Measurements from ENCODE around the gene ZNF879. TPM values are rescaled to one million over a fixed set of nuclear protein-coding genes. Genes with fewer than 3 reads are reported as not detected.

ZNF879 gene
- 0.68 and 4.9 TPM in 2 replicates for total RNA-seq (2014; rRNA removed; shearing (Covaris generic))

DNA sequence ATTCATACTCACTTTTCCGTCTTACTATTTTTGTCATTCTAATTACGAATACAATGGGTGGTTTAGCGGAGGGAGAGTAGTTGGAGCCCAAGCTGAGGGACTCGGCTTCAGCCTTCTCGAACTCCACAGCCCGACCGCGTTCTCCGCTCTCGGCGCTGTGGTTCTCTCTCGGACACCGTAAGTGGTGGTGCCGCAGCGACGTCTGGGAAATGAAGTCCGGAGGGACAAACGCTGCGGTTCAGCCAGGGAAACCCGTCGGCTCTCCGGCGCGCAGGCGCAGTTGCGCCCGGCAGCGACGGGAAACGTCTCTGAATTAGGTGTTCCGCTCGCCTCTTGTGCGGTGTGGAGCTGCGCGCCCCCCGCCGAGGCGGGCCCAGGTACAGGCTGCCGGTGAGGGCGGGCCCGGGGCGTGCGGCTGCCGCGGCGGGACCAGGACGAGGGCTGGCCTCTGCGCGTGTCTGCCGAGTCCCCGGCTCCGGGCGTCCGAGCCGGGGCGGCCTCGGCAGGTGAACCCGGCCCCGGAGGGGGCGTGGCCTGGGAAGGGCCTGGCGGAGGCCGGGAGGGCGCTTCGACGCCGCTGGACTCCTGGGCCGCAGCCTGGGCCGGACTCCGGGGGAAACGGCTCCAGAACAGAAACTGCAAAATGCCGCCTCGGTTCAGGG is at the start of gene ZNF879:
TSS of gene ZNF879 (plus strand) at position 277 of the 662 bp plus-strand sequence. CDS start 1,201 bp downstream, outside the sequence.

DNA sequence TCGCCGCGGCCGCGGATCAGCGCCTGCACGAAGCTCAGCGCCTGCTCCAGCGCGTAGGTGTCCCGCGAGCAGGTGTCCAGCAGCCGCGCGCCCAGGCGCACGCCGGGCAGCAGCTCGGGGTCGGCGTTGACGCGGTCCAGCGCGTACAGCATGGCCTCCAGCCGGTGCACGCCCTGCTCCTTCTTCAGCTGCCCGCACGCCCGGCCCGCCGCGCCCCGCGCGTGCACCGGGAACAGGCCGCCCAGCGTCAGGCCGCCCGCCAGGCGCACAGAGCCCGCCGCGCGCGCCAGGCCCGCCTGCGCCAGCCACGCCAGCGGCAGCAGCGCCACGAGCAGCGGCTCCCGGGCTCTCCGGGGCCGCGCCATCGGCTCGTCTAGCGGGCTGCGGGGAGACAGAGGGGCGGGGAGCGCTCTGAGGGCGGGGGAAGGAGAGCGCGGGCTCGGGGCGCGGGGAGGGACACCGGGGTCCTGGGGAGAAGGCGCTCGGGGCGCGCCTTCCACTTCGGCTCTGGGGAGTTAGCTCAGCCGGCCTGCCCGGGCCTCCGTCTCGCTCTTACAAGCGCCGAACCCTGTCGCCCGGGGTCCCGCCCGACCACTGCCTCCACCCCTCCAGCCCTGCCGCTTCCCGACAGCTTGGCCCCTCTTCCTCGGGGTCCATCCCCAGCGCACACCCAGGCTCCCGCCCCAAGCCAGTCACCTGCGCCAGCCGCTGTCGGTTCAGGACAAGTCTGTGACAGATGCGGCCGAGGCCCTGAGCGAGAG is 28.8 kb upstream of the ZNF879 start, which contains the start of gene GRM6:
TSS of gene GRM6 (minus strand) at position 741 of the 761 bp plus-strand sequence. CDS start at position 365, 376 bp downstream.

DNA sequence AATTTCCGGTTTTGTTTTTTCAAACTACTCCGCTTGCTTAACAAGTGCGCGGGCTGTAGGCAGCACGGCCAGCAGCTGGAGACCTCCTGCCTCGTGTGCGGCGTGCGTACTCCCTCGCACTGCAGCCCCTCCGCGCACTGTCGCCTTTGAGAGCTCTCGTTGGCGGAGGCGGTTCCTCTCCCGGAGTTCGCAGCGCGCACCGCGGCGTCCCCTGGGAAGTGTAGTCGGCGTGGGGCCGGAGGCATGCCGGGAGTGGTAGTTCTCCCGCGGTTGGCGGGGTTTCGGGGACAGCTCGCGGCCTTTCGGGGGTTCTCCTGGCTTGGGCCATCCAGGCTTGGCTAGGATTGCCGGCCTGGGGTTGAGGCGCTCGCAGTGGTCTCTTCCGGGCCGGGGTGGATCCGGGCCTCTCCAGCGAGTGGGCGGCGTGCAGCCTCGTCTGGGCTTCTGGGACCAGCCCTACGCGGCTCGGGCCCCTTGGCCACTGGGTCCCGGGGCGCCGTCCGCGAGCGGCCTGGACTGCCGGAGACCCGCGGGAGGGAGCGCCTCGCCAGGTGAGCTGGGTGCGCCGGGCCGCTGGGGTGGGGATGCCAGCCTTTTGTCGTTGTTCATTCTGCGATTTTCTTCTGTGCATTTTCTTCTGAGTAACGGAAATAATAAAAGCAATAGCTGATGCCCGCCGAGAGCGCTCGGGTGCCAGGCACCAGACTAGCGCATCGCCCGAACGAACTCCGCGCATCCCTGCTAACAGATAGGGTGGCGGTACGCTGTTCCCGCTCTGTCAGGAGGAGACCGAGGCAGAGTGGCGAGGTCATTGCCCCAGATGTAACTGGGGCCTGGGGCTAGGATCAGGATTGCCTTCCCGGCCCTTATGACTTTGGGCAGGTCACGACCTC is 36.8 kb downstream of the ZNF879 start, which contains the start of gene ZNF354C:
TSS of gene ZNF354C (plus strand) at position 258 of the 893 bp plus-strand sequence. CDS start 1,696 bp downstream, outside the sequence.

Other genes starting within 250 kb of the ZNF879 start
- 7.7 and 9.4 TPM in 2 replicates for gene ZNF354B, start 163.9 kb upstream of the ZNF879 start, total RNA-seq (2014; rRNA removed; shearing (Covaris generic))
- gene ZFP2, start 127.9 kb upstream of the ZNF879 start, total RNA-seq (2014; rRNA removed; shearing (Covaris generic)): 0.05 TPM in 1 of 2 replicates, not detected in the other
- 0.19 and 1.4 TPM in 2 replicates for gene ZNF454, start 82.6 kb upstream of the ZNF879 start, total RNA-seq (2014; rRNA removed; shearing (Covaris generic))
- not detected in 2 replicates for gene GRM6, start 28.5 kb upstream of the ZNF879 start, total RNA-seq (2014; rRNA removed; shearing (Covaris generic))
- gene ZNF354C, start 36.6 kb downstream of the ZNF879 start, total RNA-seq (2014; rRNA removed; shearing (Covaris generic)): 3.2 and 3.5 TPM in 2 replicates